Liver (tissue), 9 donors: ENCODE results near the gene INTS3. TPM values are rescaled to one million over a fixed set of nuclear protein-coding genes. Genes with fewer than 3 reads are reported as not detected.
A peak's percentile ranks its signal among the peaks of the same experiment; 100 is the strongest.

ENCODE experiments used
- DNase-seq: peaks from one replicate; pipeline ENCODE4 v3.0.0-alpha.2; 2017; ENCODE audit warnings: low spot score
- H3K27ac ChIP-seq, 2 donors: one replicate each; pipeline ENCODE4 v1.7.0; 2013; ENCODE audit warnings: inconsistent platforms in 2 of 2, low read length in 2 of 2, control low read depth in 1 of 2, low read depth in 1 of 2, mild to moderate bottlenecking in 1 of 2
- H3K27me3 ChIP-seq, 4 donors: one replicate each; pipeline versions ENCODE4 v1.6.1 to v1.7.0; 2013; ENCODE audit warnings: low read length in 3 of 4, inconsistent platforms in 1 of 4, mild to moderate bottlenecking in 1 of 4, moderate library complexity in 1 of 4; ENCODE audit not compliant: control insufficient read depth in 4 of 4, insufficient read depth in 4 of 4
- H3K36me3 ChIP-seq, 4 donors: one replicate each; pipeline versions ENCODE4 v1.6.1 to v1.7.0; 2013; ENCODE audit warnings: low read length in 3 of 4, mild to moderate bottlenecking in 3 of 4, low read depth in 1 of 4, moderate library complexity in 1 of 4; ENCODE audit not compliant: control insufficient read depth in 4 of 4, insufficient read depth in 3 of 4
- H3K4me1 ChIP-seq, 4 donors: one replicate each; pipeline versions ENCODE4 v1.6.1 to v1.7.0; 2013; ENCODE audit warnings: low read length in 3 of 4, mild to moderate bottlenecking in 3 of 4, moderate library complexity in 1 of 4; ENCODE audit not compliant: control insufficient read depth in 4 of 4, insufficient read depth in 4 of 4
- H3K4me3 ChIP-seq, 3 donors: one replicate each; pipeline versions ENCODE4 v1.6.1 to v1.7.0; 2013; ENCODE audit warnings: low read length in 3 of 3, control low read depth in 1 of 3, low read depth in 1 of 3, mild to moderate bottlenecking in 1 of 3
- H3K9ac ChIP-seq, 2 donors: one replicate each; pipeline ENCODE4 v1.7.0; 2013; ENCODE audit warnings: low read length in 2 of 2, mild to moderate bottlenecking in 2 of 2, moderate library complexity in 2 of 2, control low read depth in 1 of 2, low read depth in 1 of 2
- H3K9me3 ChIP-seq, 4 donors: one replicate each; pipeline versions ENCODE4 v1.6.1 to v1.7.0; 2013; ENCODE audit warnings: low read length in 3 of 4; ENCODE audit not compliant: control insufficient read depth in 4 of 4
- ATF3 ChIP-seq: IDR thresholded peaks from 2 replicates; pipeline ENCODE4 v1.6.1; 2016; ENCODE audit warnings: antibody characterized with exemption
- CTCF ChIP-seq: fragments of 150-350 bp; IDR thresholded peaks from 2 replicates; pipeline ENCODE4 v1.5.1; 2017; ENCODE audit warnings: improper control_type of control experiment, low read depth, low read length; ENCODE audit not compliant: missing input control
- EGR1 ChIP-seq, 2 donors: IDR thresholded peaks; 2 replicates each; pipeline ENCODE4 v1.6.1; 2016 to 2018; ENCODE audit warnings: antibody characterized with exemption in 2 of 2, low read depth in 2 of 2
- FOXA1 ChIP-seq: IDR thresholded peaks from 2 replicates; pipeline ENCODE4 v1.6.1; 2016; ENCODE audit warnings: antibody characterized with exemption
- FOXA2 ChIP-seq: IDR thresholded peaks from 2 replicates; pipeline ENCODE4 v1.6.1; 2016; ENCODE audit warnings: antibody characterized with exemption
- GABPA ChIP-seq, 2 donors: IDR thresholded peaks in 1 of 2; conservative IDR thresholded peaks in 1 of 2; 2 replicates each; pipeline ENCODE4 v1.6.1; 2016; ENCODE audit warnings: antibody characterized with exemption in 2 of 2, mild to moderate bottlenecking in 1 of 2, moderate library complexity in 1 of 2
- HNF4A ChIP-seq, 2 donors: conservative IDR thresholded peaks; 2 replicates each; pipeline ENCODE4 v1.6.1; 2016; ENCODE audit warnings: antibody characterized with exemption in 2 of 2, mild to moderate bottlenecking in 2 of 2
- HNF4G ChIP-seq: IDR thresholded peaks from 2 replicates; pipeline ENCODE4 v1.6.1; 2016; ENCODE audit warnings: antibody characterized with exemption
- JUND ChIP-seq, 2 donors: IDR thresholded peaks; 2 replicates each; pipeline ENCODE4 v1.6.1; 2016; ENCODE audit warnings: antibody characterized with exemption in 2 of 2
- NR2F2 ChIP-seq: IDR thresholded peaks from 2 replicates; pipeline ENCODE4 v1.6.1; 2016; ENCODE audit warnings: antibody characterized with exemption
- RAD21 ChIP-seq, 2 donors: IDR thresholded peaks; 2 replicates each; pipeline ENCODE4 v1.6.1; 2016; ENCODE audit warnings: antibody characterized with exemption in 2 of 2, mild to moderate bottlenecking in 2 of 2
- RXRA ChIP-seq, 2 donors: IDR thresholded peaks; 2 replicates each; pipeline ENCODE4 v1.6.1; 2017 to 2018; ENCODE audit warnings: antibody characterized with exemption in 2 of 2, mild to moderate bottlenecking in 1 of 2
- SP1 ChIP-seq: IDR thresholded peaks from 2 replicates; pipeline ENCODE4 v1.6.1; 2018; ENCODE audit warnings: antibody characterized with exemption, mild to moderate bottlenecking
- TAF1 ChIP-seq: conservative IDR thresholded peaks from 2 replicates; pipeline ENCODE4 v1.6.1; 2016; ENCODE audit warnings: antibody characterized with exemption, mild to moderate bottlenecking
- YY1 ChIP-seq: IDR thresholded peaks from 2 replicates; pipeline ENCODE4 v1.6.1; 2016; ENCODE audit warnings: antibody characterized with exemption, mild to moderate bottlenecking
- ZBTB33 ChIP-seq: IDR thresholded peaks from 2 replicates; pipeline ENCODE4 v1.6.1; 2016; ENCODE audit warnings: antibody characterized with exemption
- WGBS: extraction: QIAGEN DNeasy Blood & Tissue Kit; methylation state at CpG from one replicate; pipeline ENCODE4 v1.1.7; 2013; 5-methylcytosine and 5-hydroxymethylcytosine counted together
- polyA plus RNA-seq, 2 donors: library from polyadenylated mRNA; stranded (reverse) in 1 of 2; unstranded in 1 of 2; fragments of 200-250 nt in 1 of 2; fragments of >200 nt in 1 of 2; fragmentation: Nextera tagmentation in 1 of 2; extraction: Ambion mirVana in 1 of 2; gene quantifications; one replicate each; pipeline versions ENCODE4 v1.2.1 to v1.2.3, GENCODE V29; 2013 to 2015
- total RNA-seq, 2 donors: library from RNA; depleted of rRNA; stranded (reverse); fragments of >200 nt; gene quantifications; one replicate each; pipeline ENCODE4 v1.2.3, GENCODE V29; 2014
- TF ChIP-seq, protein P1 (sequence below): IDR thresholded peaks from 2 replicates; pipeline ENCODE4 v1.6.1; 2016; ENCODE audit warnings: antibody characterized with exemption
- TF ChIP-seq, protein P2 (sequence below): IDR thresholded peaks from 2 replicates; pipeline ENCODE4 v1.6.1; 2016; ENCODE audit warnings: antibody characterized with exemption, mild to moderate bottlenecking
- donor health status: healthy.
- donor health status: healthy.
- donor health status: healthy.
- donor health status: healthy.
- donor health status: healthy.

The INTS3 gene
- total and polyA plus RNA-seq, 4 donors = 9.0 to 26.0 (median 15.2) TPM

- TF ChIP-seq, protein P1, sequence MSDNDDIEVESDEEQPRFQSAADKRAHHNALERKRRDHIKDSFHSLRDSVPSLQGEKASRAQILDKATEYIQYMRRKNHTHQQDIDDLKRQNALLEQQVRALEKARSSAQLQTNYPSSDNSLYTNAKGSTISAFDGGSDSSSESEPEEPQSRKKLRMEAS = peak; percentile 47
- TF ChIP-seq HNF4A (conservative IDR thresholded peaks at IDR 0.05) (no peak), RXRA (IDR thresholded peaks at IDR 0.05) (peak; percentile 14 to 18), NR2F2 (no peak), CTCF (no peak), ATF3 (no peak), FOXA2 (no peak), YY1 (peak; percentile 81), FOXA1 (no peak), GABPA (IDR thresholded peaks at IDR 0.05 in 1 of 2, conservative IDR thresholded peaks at IDR 0.05 in 1 of 2) (peak in 1 of 2 donors; percentile 50), JUND (IDR thresholded peaks at IDR 0.05) (no peak)
Observed at GRCh38 chr1:153783233-153784190, 55.7 kb downstream of the INTS3 start (continued).

GRCh38 chr1:153786038-153786790, 58.4 kb downstream of the INTS3 start:
- H3K4me3 ChIP-seq = no peak overlapping the region
- H3K4me1 ChIP-seq = peaks cover 6 to 26% (median 21%) of the 10 kb centered on the region in 4 donors
- 96% methylated on average over 4 of the region's 4 CpGs for WGBS
- no peaks in the 10 kb centered on the region for H3K9me3 ChIP-seq
- no peak overlapping the region for H3K9ac ChIP-seq
- H3K27me3 ChIP-seq = no peaks in the 10 kb centered on the region
- no peak overlapping the region for H3K27ac ChIP-seq
- DNase-seq = no peak
- TF ChIP-seq YY1 (no peak), TAF1 (no peak), RAD21 (IDR thresholded peaks at IDR 0.05) (no peak), ZBTB33 (no peak), FOXA2 (no peak), EGR1 (IDR thresholded peaks at IDR 0.05; ENCODE audit: low read depth in 2 of 2) (no peak), HNF4A (conservative IDR thresholded peaks at IDR 0.05) (no peak), SP1 (no peak), CTCF (no peak), ATF3 (no peak), FOXA1 (no peak), GABPA (IDR thresholded peaks at IDR 0.05 in 1 of 2, conservative IDR thresholded peaks at IDR 0.05 in 1 of 2) (no peak), NR2F2 (no peak), HNF4G (no peak), JUND (IDR thresholded peaks at IDR 0.05) (no peak), RXRA (IDR thresholded peaks at IDR 0.05) (no peak)
- TF ChIP-seq, protein P2, sequence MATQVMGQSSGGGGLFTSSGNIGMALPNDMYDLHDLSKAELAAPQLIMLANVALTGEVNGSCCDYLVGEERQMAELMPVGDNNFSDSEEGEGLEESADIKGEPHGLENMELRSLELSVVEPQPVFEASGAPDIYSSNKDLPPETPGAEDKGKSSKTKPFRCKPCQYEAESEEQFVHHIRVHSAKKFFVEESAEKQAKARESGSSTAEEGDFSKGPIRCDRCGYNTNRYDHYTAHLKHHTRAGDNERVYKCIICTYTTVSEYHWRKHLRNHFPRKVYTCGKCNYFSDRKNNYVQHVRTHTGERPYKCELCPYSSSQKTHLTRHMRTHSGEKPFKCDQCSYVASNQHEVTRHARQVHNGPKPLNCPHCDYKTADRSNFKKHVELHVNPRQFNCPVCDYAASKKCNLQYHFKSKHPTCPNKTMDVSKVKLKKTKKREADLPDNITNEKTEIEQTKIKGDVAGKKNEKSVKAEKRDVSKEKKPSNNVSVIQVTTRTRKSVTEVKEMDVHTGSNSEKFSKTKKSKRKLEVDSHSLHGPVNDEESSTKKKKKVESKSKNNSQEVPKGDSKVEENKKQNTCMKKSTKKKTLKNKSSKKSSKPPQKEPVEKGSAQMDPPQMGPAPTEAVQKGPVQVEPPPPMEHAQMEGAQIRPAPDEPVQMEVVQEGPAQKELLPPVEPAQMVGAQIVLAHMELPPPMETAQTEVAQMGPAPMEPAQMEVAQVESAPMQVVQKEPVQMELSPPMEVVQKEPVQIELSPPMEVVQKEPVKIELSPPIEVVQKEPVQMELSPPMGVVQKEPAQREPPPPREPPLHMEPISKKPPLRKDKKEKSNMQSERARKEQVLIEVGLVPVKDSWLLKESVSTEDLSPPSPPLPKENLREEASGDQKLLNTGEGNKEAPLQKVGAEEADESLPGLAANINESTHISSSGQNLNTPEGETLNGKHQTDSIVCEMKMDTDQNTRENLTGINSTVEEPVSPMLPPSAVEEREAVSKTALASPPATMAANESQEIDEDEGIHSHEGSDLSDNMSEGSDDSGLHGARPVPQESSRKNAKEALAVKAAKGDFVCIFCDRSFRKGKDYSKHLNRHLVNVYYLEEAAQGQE = no peak
- TF ChIP-seq, protein P1 = no peak
- H3K36me3 ChIP-seq = no peaks in the 10 kb centered on the region
